Measurements from ENCODE around the gene REL. TPM values are rescaled to one million over a fixed set of nuclear protein-coding genes. Genes with fewer than 3 reads are reported as not detected.

Gene REL
- total and polyA plus RNA-seq, 2 of the 13 experiments (the other 11 are each of a cell fraction or from before 2014, with no cell fraction given), result 3.7 to 7.0 TPM

GRCh38 chr2:60840880-60841279 is 40.5 kb upstream of the REL start:
- POLR2A ChIA-PET, result no interaction called here
- intact Hi-C loops (cut with micrococcal nuclease; ENCODE audit: unreplicated experiment) (no loop called here), in situ Hi-C loops (cut with HindIII; ENCODE audit: extremely low pct_ligation_motif_present, low pct_unique_long_range_greater_than_20kb) (no loop called here)
- H3K79me2 ChIP-seq (ENCODE audit: insufficient read depth, low read length), result no peaks in the 10 kb centered on the region
- H3K36me3 ChIP-seq (replicated peaks in 1 of 2; ENCODE audit: control insufficient read depth in 1 of 2, insufficient read depth in 2 of 2, low read length in 2 of 2), result no peaks in the 10 kb centered on the region
- CTCF ChIA-PET (ENCODE audit: low intra/inter-chr PET ratio, low total read pairs), result no interaction called here
- no peak for TF ChIP-seq UBTF (CRISPR knock-in tag; IDR thresholded peaks at IDR 0.05)
- TF ChIP-seq PCBP2 (optimal IDR thresholded peaks at IDR 0.05; ENCODE audit: low read depth, low read length, poor library complexity, severe bottlenecking), result no peak
- DNase-seq (ENCODE audit: low spot score), result no peak
- H3K9ac ChIP-seq (ENCODE audit: insufficient read depth, low read depth, low read length), result no peak overlapping the region
- H3K4me2 ChIP-seq (ENCODE audit: low read depth, low read length), result no peak overlapping the region
- no peak for ATAC-seq
- no peak overlapping the region for H3K4me3 ChIP-seq (replicated peaks in 1 of 3; ENCODE audit: insufficient read depth in 1 of 3, low read depth in 2 of 3, low read length in 3 of 3)
- no peaks in the 10 kb centered on the region for H3K9me3 ChIP-seq (ENCODE audit: low read length)
- 43% methylated on average over 7 of the region's 7 CpGs for WGBS (ENCODE audit: low lambda C conversion rate)
- no peak for FAIRE-seq
- no peaks in the 10 kb centered on the region for H4K20me1 ChIP-seq (ENCODE audit: insufficient read depth, low read length)
- no peak overlapping the region for H3K27ac ChIP-seq (ENCODE audit: extremely low read length, insufficient read depth, low read length)
- peaks cover 0 to 17% of the 10 kb centered on the region in 2 experiments; a peak in 3 of 5 replicates for H3K27me3 ChIP-seq (ENCODE audit: control insufficient read depth in 1 of 2, insufficient read depth in 2 of 2, low read length in 2 of 2)
- H3K4me1 ChIP-seq (ENCODE audit: insufficient read depth, low read length), result no peaks in the 10 kb centered on the region
- H2AFZ ChIP-seq (ENCODE audit: low read length), result no peak overlapping the region
- BruUV-seq (replicated peaks), result no TSS peak

- in situ Hi-C loops (cut with HindIII; ENCODE audit: extremely low pct_ligation_motif_present, low pct_unique_long_range_greater_than_20kb), result no loop called here
- DNase-seq (ENCODE audit: low spot score), result no peak
- Histone ChIP-seq H3K4me1 (ENCODE audit: insufficient read depth, low read length) (peaks cover 9% of the 10 kb centered on the region), H3K9ac (ENCODE audit: insufficient read depth, low read depth, low read length) (no peak overlapping the region), H2AFZ (ENCODE audit: low read length) (no peak overlapping the region), H3K36me3 (replicated peaks in 1 of 2; ENCODE audit: control insufficient read depth in 1 of 2, insufficient read depth in 2 of 2, low read length in 2 of 2) (no peaks in the 10 kb centered on the region), H3K79me2 (ENCODE audit: insufficient read depth, low read length) (no peaks in the 10 kb centered on the region), H3K27ac (ENCODE audit: extremely low read length, insufficient read depth, low read length) (no peak overlapping the region), H3K27me3 (ENCODE audit: control insufficient read depth in 1 of 2, insufficient read depth in 2 of 2, low read length in 2 of 2) (peaks cover 0 to 11% of the 10 kb centered on the region in 2 experiments; a peak in 2 of 5 replicates), H3K4me2 (ENCODE audit: low read depth, low read length) (no peak overlapping the region), H3K4me3 (replicated peaks in 1 of 3; ENCODE audit: insufficient read depth in 1 of 3, low read depth in 2 of 3, low read length in 3 of 3) (no peak overlapping the region), H3K9me3 (ENCODE audit: low read length) (no peaks in the 10 kb centered on the region), H4K20me1 (ENCODE audit: insufficient read depth, low read length) (no peaks in the 10 kb centered on the region)
- ChIA-PET POLR2A (no interaction called here), CTCF (ENCODE audit: low intra/inter-chr PET ratio, low total read pairs) (no interaction called here)
- WGBS (ENCODE audit: low lambda C conversion rate), result 36% methylated on average over 6 of the region's 6 CpGs
- no peak for FAIRE-seq
- BruUV-seq (replicated peaks), result no TSS peak
- no peak for ATAC-seq
- intact Hi-C loops (cut with micrococcal nuclease; ENCODE audit: unreplicated experiment), result no loop called here
- TF ChIP-seq ETV6 (CRISPR knock-in tag; conservative IDR thresholded peaks at IDR 0.05) (no peak), ZNF574 (CRISPR knock-in tag; IDR thresholded peaks at IDR 0.05) (no peak), CHD4 (IDR thresholded peaks at IDR 0.05; ENCODE audit: borderline replicate concordance, low read length) (no peak), ZNF280D (CRISPR knock-in tag; IDR thresholded peaks at IDR 0.05) (no peak)
- TF ChIP-seq, protein P1, sequence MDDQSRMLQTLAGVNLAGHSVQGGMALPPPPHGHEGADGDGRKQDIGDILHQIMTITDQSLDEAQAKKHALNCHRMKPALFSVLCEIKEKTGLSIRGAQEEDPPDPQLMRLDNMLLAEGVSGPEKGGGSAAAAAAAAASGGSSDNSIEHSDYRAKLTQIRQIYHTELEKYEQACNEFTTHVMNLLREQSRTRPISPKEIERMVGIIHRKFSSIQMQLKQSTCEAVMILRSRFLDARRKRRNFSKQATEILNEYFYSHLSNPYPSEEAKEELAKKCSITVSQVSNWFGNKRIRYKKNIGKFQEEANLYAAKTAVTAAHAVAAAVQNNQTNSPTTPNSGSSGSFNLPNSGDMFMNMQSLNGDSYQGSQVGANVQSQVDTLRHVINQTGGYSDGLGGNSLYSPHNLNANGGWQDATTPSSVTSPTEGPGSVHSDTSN (CRISPR knock-in tag; IDR thresholded peaks at IDR 0.05; ENCODE audit: borderline replicate concordance), result no peak
Observed at GRCh38 chr2:60843006-60843405, 38.4 kb upstream of the REL start.
